Stromal cell of bone marrow (primary cell): ENCODE measurements around the gene ZNF324B.
"Not testable (repeated sequence)": the region's sequence is repeated elsewhere in the genome, so short reads cannot be mapped to it uniquely, and the experiment has no call there.

Experiments
- DNase-seq: peaks from one replicate; pipeline ENCODE4 v3.0.0-alpha.2; 2012; ENCODE audit warnings: low read depth

The ZNF324B gene

GRCh38 chr19:58480481-58480830, 29.0 kb downstream of the ZNF324B start:
- DNase-seq = no peak

GRCh38 chr19:58480831-58481230, 29.4 kb downstream of the ZNF324B start:
- DNase-seq = no peak

GRCh38 chr19:58482372-58482771, 30.9 kb downstream of the ZNF324B start:
- no peak for DNase-seq

GRCh38 chr19:58483776-58484175, 32.4 kb downstream of the ZNF324B start:
- DNase-seq = no peak

GRCh38 chr19:58484349-58484748, 32.9 kb downstream of the ZNF324B start:
- not testable (repeated sequence) for DNase-seq

- DNase-seq = no peak
Measured at GRCh38 chr19:58491393-58491792, 40.0 kb downstream of the ZNF324B start.

- no peak for DNase-seq
Measured at GRCh38 chr19:58492265-58492664, 40.8 kb downstream of the ZNF324B start.

- no peak for DNase-seq
Measured at GRCh38 chr19:58497634-58498170, 46.3 kb downstream of the ZNF324B start.

- no peak for DNase-seq
Measured at GRCh38 chr19:58498316-58499020, 47.0 kb downstream of the ZNF324B start.

GRCh38 chr19:58499021-58499927, 47.9 kb downstream of the ZNF324B start:
- peak; percentile 99 for DNase-seq

- no peak for DNase-seq
Measured at GRCh38 chr19:58500242-58500641, 48.8 kb downstream of the ZNF324B start.
